Panc1 (cell line): ENCODE results near the gene ZBED1. TPM values are rescaled to one million over a fixed set of nuclear protein-coding genes. Genes with fewer than 3 reads are reported as not detected.

Source experiments
- ATAC-seq: fragments of 200-7000 bp; cut with Tn5 transposase; 2 replicates; pipeline ENCODE4 v1.9.1; 2020; ENCODE audit warnings: mild to moderate bottlenecking, moderate library complexity
- BruUV-seq: library from RNA; stranded (reverse); fragments of 400-500 nt; replicated peaks from 2 replicates; lab custom pipeline; 2021; lab: Mats Ljungman, UMichigan
- CTCF ChIA-PET: fragments of 300-600 bp; sonication (Branson Sonifier 250); formaldehyde crosslinking; loops from one replicate; lab custom pipeline; 2022; ENCODE audit warnings: antibody characterized with exemption; lab: Charles Lee
- POLR2A ChIA-PET: fragments of 300-600 bp; sonication (Branson Sonifier 250); formaldehyde crosslinking; loops from one replicate; lab custom pipeline; 2022; ENCODE audit warnings: antibody characterized with exemption; lab: Charles Lee
- DNase-seq: peaks from one replicate; pipeline ENCODE4 v3.0.0-alpha.2; 2010; ENCODE audit warnings: low read depth, low spot score
- H3K27ac ChIP-seq: 2 replicates; pipeline ENCODE4 v1.5.1; 2011; ENCODE audit warnings: mild to moderate bottlenecking, low read length, inconsistent platforms
- H3K27me3 ChIP-seq: fragments of 200-500 bp; sonication (Bioruptor generic); 2 replicates; pipeline ENCODE4 v1.6.0; 2014; ENCODE audit warnings: low read length, inconsistent platforms; ENCODE audit not compliant: control insufficient read depth, insufficient read depth
- H3K36me3 ChIP-seq: fragments of 200-500 bp; sonication (Bioruptor generic); 2 replicates; pipeline ENCODE4 v1.5.1; 2014; ENCODE audit warnings: inconsistent platforms, mild to moderate bottlenecking, low read length, moderate library complexity; ENCODE audit not compliant: control insufficient read depth, insufficient read depth
- H3K4me1 ChIP-seq: 2 replicates; pipeline ENCODE4 v1.5.1; 2011; ENCODE audit warnings: inconsistent platforms, mild to moderate bottlenecking, low read length, moderate library complexity; ENCODE audit not compliant: control insufficient read depth, insufficient read depth
- H3K4me3 ChIP-seq, 2 experiments: 2 replicates each; pipeline ENCODE4 v1.5.1; 2011 to 2012; ENCODE audit warnings: low read depth in 2 of 2, low read length in 2 of 2, mild to moderate bottlenecking in 2 of 2, inconsistent platforms in 1 of 2, moderate library complexity in 1 of 2
- H3K9me3 ChIP-seq: fragments of 200-500 bp; sonication (Bioruptor generic); 2 replicates; pipeline ENCODE4 v1.5.1; 2014; ENCODE audit warnings: low read depth, mild to moderate bottlenecking, inconsistent platforms, low read length, moderate library complexity; ENCODE audit not compliant: control insufficient read depth, insufficient read depth
- CTCF ChIP-seq: fragments of 450-650 bp; IDR thresholded peaks from 2 replicates; pipeline ENCODE4 v1.5.1; 2017; ENCODE audit warnings: mild to moderate bottlenecking
- POLR2AphosphoS5 ChIP-seq: IDR thresholded peaks from 2 replicates; pipeline ENCODE4 v1.6.1; 2012; ENCODE audit warnings: mild to moderate bottlenecking, low read depth, low read length, moderate library complexity
- REST ChIP-seq, 2 experiments: IDR thresholded peaks; 2 replicates each; pipeline ENCODE4 v1.6.1; 2011 to 2012; ENCODE audit warnings: low read depth in 2 of 2, control low read depth in 1 of 2, low read length in 1 of 2, mild to moderate bottlenecking in 1 of 2, moderate library complexity in 1 of 2; ENCODE audit not compliant: insufficient read depth in 1 of 2
- SIN3A ChIP-seq: IDR thresholded peaks from 2 replicates; pipeline ENCODE4 v1.6.1; 2012; ENCODE audit warnings: low read depth, mild to moderate bottlenecking, low read length, moderate library complexity, borderline replicate concordance; ENCODE audit not compliant: insufficient read depth
- TCF7L2 ChIP-seq: IDR thresholded peaks from 2 replicates; pipeline ENCODE4 v1.6.1; 2011; ENCODE audit warnings: mild to moderate bottlenecking, low read depth, low read length, inconsistent platforms
- in situ Hi-C: cut with HindIII; loops from 2 replicates; pipeline ENCODE4 v1.10.0; 2016; ENCODE audit warnings: low sequenced_read_pairs, low pct_unique_long_range_greater_than_20kb
- intact Hi-C: fragments of 100-400 bp; cut with micrococcal nuclease; formaldehyde crosslinking; loops from one replicate; pipeline ENCODE4 v1.10.0; 2022; ENCODE audit not compliant: unreplicated experiment
- total RNA-seq: library from RNA; stranded (reverse); gene quantifications from one replicate; pipeline ENCODE4 v1.2.1, GENCODE V29; 2021; ENCODE audit not compliant: unreplicated experiment

Gene ZBED1
- total RNA-seq, 1 experiment from 2014 or later = 23.9 TPM

- Histone ChIP-seq H3K36me3 (no peaks in the 10 kb centered on the region), H3K27ac (no peak overlapping the region), H3K9me3 (no peaks in the 10 kb centered on the region), H3K4me1 (no peaks in the 10 kb centered on the region), H3K27me3 (no peaks in the 10 kb centered on the region), H3K4me3 (no peak overlapping the region)
- BruUV-seq = no TSS peak
- CTCF ChIA-PET = no interaction called here
- ATAC-seq = no peak
- intact Hi-C loops (no loop called here), in situ Hi-C loops (no loop called here)
- TF ChIP-seq REST (IDR thresholded peaks at IDR 0.05; ENCODE audit: insufficient read depth in 1 of 2, low read depth in 2 of 2, low read length in 1 of 2) = no peak
- no peak for TF ChIP-seq POLR2AphosphoS5
- no peak for TF ChIP-seq TCF7L2
- TF ChIP-seq CTCF = no peak
- no peak for TF ChIP-seq SIN3A
- POLR2A ChIA-PET = no interaction called here
- DNase-seq = no peak
Measured at GRCh38 chrX:2484721-2485648, 15.8 kb downstream of the ZBED1 start.

GRCh38 chrX:2484256-2484655 lies 16.5 kb downstream of the ZBED1 start:
- H3K9me3 ChIP-seq = no peaks in the 10 kb centered on the region
- intact Hi-C loops (no loop called here), in situ Hi-C loops (no loop called here)
- DNase-seq (no peak), ATAC-seq (no peak)
- CTCF ChIA-PET = no interaction called here
- no peaks in the 10 kb centered on the region for H3K4me1 ChIP-seq
- no TSS peak for BruUV-seq
- no peak overlapping the region for H3K27ac ChIP-seq
- no peak for TF ChIP-seq POLR2AphosphoS5
- TF ChIP-seq CTCF = no peak
- no peak for TF ChIP-seq TCF7L2
- no peak for TF ChIP-seq SIN3A
- no peak for TF ChIP-seq REST (IDR thresholded peaks at IDR 0.05; ENCODE audit: insufficient read depth in 1 of 2, low read depth in 2 of 2, low read length in 1 of 2)
- H3K4me3 ChIP-seq = no peak overlapping the region
- H3K36me3 ChIP-seq = no peaks in the 10 kb centered on the region
- POLR2A ChIA-PET = no interaction called here
- no peaks in the 10 kb centered on the region for H3K27me3 ChIP-seq
